T-helper 2 cell treated with Interferon-gamma antibody and Interleukin-4, amounts not matched to agents 5 μg/mL and 100 μg/mL, for 36 hours (primary cell): Measurements from ENCODE around the gene FAM217A.

Experiments used
- DNase-seq: peaks from one replicate; pipeline ENCODE4 v3.0.0; 2021; ENCODE audit warnings: low spot score
- H3K27ac Mint-ChIP-seq: one replicate; pipeline ENCODE4 v1.8.0; 2021; ENCODE audit warnings: mild to moderate bottlenecking, mixed read lengths
- H3K27me3 Mint-ChIP-seq: one replicate; pipeline ENCODE4 v1.8.0; 2021; ENCODE audit warnings: low read depth, mixed read lengths
- H3K36me3 Mint-ChIP-seq: one replicate; pipeline ENCODE4 v1.8.0; 2021; ENCODE audit warnings: low read depth, mixed read lengths
- H3K4me1 Mint-ChIP-seq: one replicate; pipeline ENCODE4 v1.8.0; 2021; ENCODE audit warnings: low read depth, mixed read lengths
- H3K4me3 Mint-ChIP-seq: one replicate; pipeline ENCODE4 v1.8.0; 2022; ENCODE audit warnings: mild to moderate bottlenecking, moderate library complexity, mixed read lengths
- H3K9me3 Mint-ChIP-seq: one replicate; pipeline ENCODE4 v1.8.0; 2021; ENCODE audit warnings: mixed read lengths

Gene FAM217A

GRCh38 chr6:4021854-4022695 is 56.9 kb downstream of the FAM217A start:
- no peak for DNase-seq
- peaks cover 37% of the 10 kb centered on the region for H3K36me3 Mint-ChIP-seq
- peak overlapping the region; percentile 95 for H3K27ac Mint-ChIP-seq
- no peaks in the 10 kb centered on the region for H3K27me3 Mint-ChIP-seq
- H3K4me1 Mint-ChIP-seq = peaks cover 52% of the 10 kb centered on the region
- H3K4me3 Mint-ChIP-seq = peak overlapping the region; percentile 91
- no peaks in the 10 kb centered on the region for H3K9me3 Mint-ChIP-seq

GRCh38 chr6:4021133-4021853 is 57.6 kb downstream of the FAM217A start:
- Mint-ChIP-seq H3K36me3 (peaks cover 32% of the 10 kb centered on the region), H3K4me1 (peaks cover 48% of the 10 kb centered on the region), H3K27me3 (no peaks in the 10 kb centered on the region), H3K4me3 (peak overlapping the region; percentile 91), H3K9me3 (no peaks in the 10 kb centered on the region), H3K27ac (peak overlapping the region; percentile 95)
- DNase-seq = peak; percentile 91

GRCh38 chr6:4020822-4021132 is 58.2 kb downstream of the FAM217A start:
- Mint-ChIP-seq H3K27ac (peak overlapping the region; percentile 95), H3K36me3 (peaks cover 35% of the 10 kb centered on the region), H3K4me1 (peaks cover 53% of the 10 kb centered on the region), H3K4me3 (peak overlapping the region; percentile 91), H3K9me3 (no peaks in the 10 kb centered on the region), H3K27me3 (no peaks in the 10 kb centered on the region)
- no peak for DNase-seq

GRCh38 chr6:4018924-4019236 is 60.1 kb downstream of the FAM217A start:
- Mint-ChIP-seq H3K4me3 (peak overlapping the region; percentile 99), H3K9me3 (no peaks in the 10 kb centered on the region), H3K4me1 (peaks cover 56% of the 10 kb centered on the region), H3K27ac (peak overlapping the region; percentile 100), H3K27me3 (no peaks in the 10 kb centered on the region), H3K36me3 (peaks cover 40% of the 10 kb centered on the region)
- DNase-seq = no peak
